H1 (cell line): ENCODE measurements around the gene DNER.

Experiments
- HDAC2 ChIP-seq, 2 experiments: fragments of 300-600 bp in 1 of 2; sonication (generic) in 1 of 2; IDR thresholded peaks; 2 replicates each; pipeline ENCODE4 v1.6.1; 2011 to 2012; ENCODE audit warnings: low read depth in 2 of 2, low read length in 2 of 2, mild to moderate bottlenecking in 2 of 2, moderate library complexity in 2 of 2, borderline replicate concordance in 1 of 2, inconsistent platforms in 1 of 2
- KDM5A ChIP-seq: fragments of 200-600 bp; IDR thresholded peaks from 2 replicates; pipeline ENCODE4 v1.7.1; 2012; ENCODE audit warnings: mild to moderate bottlenecking, low read length, inconsistent platforms, mixed read lengths
- POLR2A ChIP-seq, 2 experiments: IDR thresholded peaks; 1 replicate in 1 of 2; 2 replicates in 1 of 2; pipeline ENCODE4 v1.6.1; 2011; ENCODE audit warnings: low read depth in 2 of 2, low read length in 2 of 2, mild to moderate bottlenecking in 2 of 2; ENCODE audit errors: control extremely low read depth in 1 of 2
- POLR2AphosphoS5 ChIP-seq: IDR thresholded peaks from 2 replicates; pipeline ENCODE4 v1.6.1; 2011; ENCODE audit warnings: low read depth, low read length
- RAD21 ChIP-seq, 2 experiments: IDR thresholded peaks in 1 of 2; conservative IDR thresholded peaks in 1 of 2; 2 replicates each; pipeline ENCODE4 v1.6.1; 2011; ENCODE audit warnings: low read depth in 2 of 2, low read length in 2 of 2, improper control_type of control experiment in 1 of 2, inconsistent platforms in 1 of 2, mild to moderate bottlenecking in 1 of 2, moderate library complexity in 1 of 2
- SP2 ChIP-seq: IDR thresholded peaks from 2 replicates; pipeline ENCODE4 v1.6.1; 2012; ENCODE audit warnings: mild to moderate bottlenecking, low read length, inconsistent platforms
- TAF1 ChIP-seq: IDR thresholded peaks from 2 replicates; pipeline ENCODE4 v1.6.1; 2011; ENCODE audit warnings: mild to moderate bottlenecking, low read depth, low read length
- TF ChIP-seq, protein P1 (sequence below), 3 experiments: IDR thresholded peaks; 1 replicate in 2 of 3; 2 replicates in 1 of 3; pipeline versions ENCODE4 v1.5.1 to v1.6.1; 2011; ENCODE audit warnings: low read length in 3 of 3, mild to moderate bottlenecking in 3 of 3, inconsistent platforms in 2 of 3, low read depth in 1 of 3, moderate library complexity in 1 of 3; ENCODE audit not compliant: insufficient read depth in 1 of 3; ENCODE audit errors: control extremely low read depth in 1 of 3

DNA sequence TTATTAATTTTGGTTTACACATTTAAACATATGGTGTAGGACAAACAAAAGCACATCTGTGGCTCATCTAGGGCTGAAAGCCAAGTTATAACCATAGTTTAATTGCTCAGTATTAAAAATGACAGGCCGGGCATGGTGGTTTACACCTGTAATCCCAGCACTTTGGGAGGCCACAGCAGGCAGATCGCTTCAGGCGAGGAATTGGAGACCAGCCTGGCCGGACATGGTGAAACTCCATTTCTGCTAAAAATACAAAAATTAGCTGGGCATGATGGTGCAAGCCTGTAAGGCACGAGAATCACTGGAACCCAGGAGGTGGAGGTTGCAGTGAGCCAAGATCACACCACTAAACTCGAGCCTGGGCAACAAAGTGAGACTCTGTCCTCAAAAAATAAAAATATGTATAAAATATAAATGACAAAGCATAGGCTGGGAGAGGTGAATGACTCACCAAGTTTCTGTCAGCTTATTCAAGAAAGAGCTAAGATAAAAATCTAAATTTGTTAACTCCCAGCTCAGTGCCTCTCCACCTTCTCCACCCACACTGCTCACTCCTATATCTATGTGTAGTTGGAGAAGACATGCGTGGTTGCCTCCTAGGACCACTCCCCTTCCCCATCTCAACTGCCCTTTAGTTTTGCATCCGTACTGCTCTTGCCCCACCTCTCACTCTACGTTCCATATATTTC is 364.1 kb downstream of the DNER start:
- TF ChIP-seq KDM5A: no peak
- TF ChIP-seq, protein P1, sequence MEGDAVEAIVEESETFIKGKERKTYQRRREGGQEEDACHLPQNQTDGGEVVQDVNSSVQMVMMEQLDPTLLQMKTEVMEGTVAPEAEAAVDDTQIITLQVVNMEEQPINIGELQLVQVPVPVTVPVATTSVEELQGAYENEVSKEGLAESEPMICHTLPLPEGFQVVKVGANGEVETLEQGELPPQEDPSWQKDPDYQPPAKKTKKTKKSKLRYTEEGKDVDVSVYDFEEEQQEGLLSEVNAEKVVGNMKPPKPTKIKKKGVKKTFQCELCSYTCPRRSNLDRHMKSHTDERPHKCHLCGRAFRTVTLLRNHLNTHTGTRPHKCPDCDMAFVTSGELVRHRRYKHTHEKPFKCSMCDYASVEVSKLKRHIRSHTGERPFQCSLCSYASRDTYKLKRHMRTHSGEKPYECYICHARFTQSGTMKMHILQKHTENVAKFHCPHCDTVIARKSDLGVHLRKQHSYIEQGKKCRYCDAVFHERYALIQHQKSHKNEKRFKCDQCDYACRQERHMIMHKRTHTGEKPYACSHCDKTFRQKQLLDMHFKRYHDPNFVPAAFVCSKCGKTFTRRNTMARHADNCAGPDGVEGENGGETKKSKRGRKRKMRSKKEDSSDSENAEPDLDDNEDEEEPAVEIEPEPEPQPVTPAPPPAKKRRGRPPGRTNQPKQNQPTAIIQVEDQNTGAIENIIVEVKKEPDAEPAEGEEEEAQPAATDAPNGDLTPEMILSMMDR (IDR thresholded peaks at IDR 0.05; ENCODE audit: control extremely low read depth in 1 of 3, insufficient read depth in 1 of 3, low read depth in 1 of 3, low read length in 3 of 3): no peak
- no peak for TF ChIP-seq TAF1
- TF ChIP-seq POLR2AphosphoS5: no peak
- TF ChIP-seq HDAC2 (IDR thresholded peaks at IDR 0.05; ENCODE audit: borderline replicate concordance in 1 of 2, low read depth in 2 of 2, low read length in 2 of 2): no peak
- no peak for TF ChIP-seq POLR2A (IDR thresholded peaks at IDR 0.05; ENCODE audit: control extremely low read depth in 1 of 2, low read depth in 2 of 2, low read length in 2 of 2)
- no peak for TF ChIP-seq SP2
- TF ChIP-seq RAD21 (IDR thresholded peaks at IDR 0.05 in 1 of 2, conservative IDR thresholded peaks at IDR 0.05 in 1 of 2; ENCODE audit: low read depth in 2 of 2, low read length in 2 of 2): no peak
